ENCODE data around the gene RSPH6A.

Gene RSPH6A

DNA sequence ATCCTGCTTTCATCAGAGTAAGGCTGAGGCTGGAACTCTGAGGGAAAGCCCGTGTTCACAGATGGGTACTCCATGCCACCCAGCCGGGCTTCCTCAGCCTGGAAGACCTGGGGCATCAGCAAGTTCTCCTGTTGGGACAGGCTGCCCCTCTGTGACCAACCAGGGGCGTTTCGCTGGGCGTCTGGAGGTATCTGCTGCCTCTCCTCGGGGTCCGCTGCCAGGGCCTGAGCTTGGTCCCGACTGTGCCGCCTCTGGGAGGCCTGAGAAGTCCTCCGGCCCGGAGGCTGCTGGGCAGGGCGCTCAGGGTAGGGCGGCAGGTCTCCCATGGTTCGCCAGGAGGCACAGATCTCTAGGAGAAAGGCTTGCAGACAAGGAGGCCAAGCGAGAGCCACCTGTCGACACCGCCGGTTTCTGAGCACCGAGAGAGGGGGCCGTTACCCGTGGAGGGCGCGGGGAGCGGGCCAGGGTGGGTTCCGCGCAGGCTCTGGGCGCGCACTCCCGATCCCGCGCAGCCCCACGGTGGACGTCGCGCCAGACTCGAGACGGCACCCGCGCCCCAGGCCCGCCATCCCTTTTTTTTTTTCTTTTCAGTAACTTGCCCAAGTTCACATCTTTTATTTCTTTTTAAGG, at the start of gene RSPH6A:
Gene RSPH6A, minus strand, starts transcription at position 458 of the 630 bp plus-strand sequence. Its CDS starts 132 bp downstream, at position 326.
- no peak for DNase-seq (ENCODE audit: low read depth in 2 of 3, low spot score in 2 of 3)

GRCh38 chr19:45864629-45865082, 49.5 kb upstream of the RSPH6A start:
- DNase-seq (ENCODE audit: low read depth in 2 of 3, low spot score in 2 of 3), result no peak

GRCh38 chr19:45863840-45864628, 48.9 kb upstream of the RSPH6A start, which contains the start of gene FOXA3:
Gene FOXA3, plus strand, starts transcription at chr19:45864326. Its CDS starts 131 bp downstream, at chr19:45864457.
- peak in 1 of 3 experiments; percentile 42 for DNase-seq (ENCODE audit: low read depth in 2 of 3, low spot score in 2 of 3)

DNA sequence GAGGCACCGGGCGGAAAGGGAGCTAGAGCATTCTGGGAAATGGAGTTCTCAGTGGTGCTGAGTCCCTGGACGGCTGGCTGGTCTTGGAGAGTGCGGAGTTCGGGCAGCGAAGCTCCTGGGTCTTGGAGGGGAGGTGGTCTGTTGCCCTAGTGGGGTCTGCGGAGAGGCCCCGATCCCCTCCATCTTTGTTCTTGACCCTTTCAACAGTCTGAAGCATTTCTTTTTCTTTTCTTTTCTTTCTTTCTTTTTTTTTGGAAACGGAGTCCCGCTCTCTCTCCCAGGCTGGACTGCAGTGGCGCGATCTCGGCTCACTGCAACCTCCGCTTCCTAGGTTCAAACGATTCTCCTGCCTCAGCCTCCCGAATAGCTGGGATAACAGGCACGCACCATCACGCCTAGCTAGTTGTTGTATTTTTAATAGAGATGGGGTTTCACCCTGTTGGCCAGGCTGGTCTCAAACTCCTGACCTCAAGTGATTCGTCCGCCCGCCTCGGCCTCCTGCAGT, 48.3 kb upstream of the RSPH6A start:
- DNase-seq (ENCODE audit: low read depth in 2 of 3, low spot score in 2 of 3), result no peak

DNA sequence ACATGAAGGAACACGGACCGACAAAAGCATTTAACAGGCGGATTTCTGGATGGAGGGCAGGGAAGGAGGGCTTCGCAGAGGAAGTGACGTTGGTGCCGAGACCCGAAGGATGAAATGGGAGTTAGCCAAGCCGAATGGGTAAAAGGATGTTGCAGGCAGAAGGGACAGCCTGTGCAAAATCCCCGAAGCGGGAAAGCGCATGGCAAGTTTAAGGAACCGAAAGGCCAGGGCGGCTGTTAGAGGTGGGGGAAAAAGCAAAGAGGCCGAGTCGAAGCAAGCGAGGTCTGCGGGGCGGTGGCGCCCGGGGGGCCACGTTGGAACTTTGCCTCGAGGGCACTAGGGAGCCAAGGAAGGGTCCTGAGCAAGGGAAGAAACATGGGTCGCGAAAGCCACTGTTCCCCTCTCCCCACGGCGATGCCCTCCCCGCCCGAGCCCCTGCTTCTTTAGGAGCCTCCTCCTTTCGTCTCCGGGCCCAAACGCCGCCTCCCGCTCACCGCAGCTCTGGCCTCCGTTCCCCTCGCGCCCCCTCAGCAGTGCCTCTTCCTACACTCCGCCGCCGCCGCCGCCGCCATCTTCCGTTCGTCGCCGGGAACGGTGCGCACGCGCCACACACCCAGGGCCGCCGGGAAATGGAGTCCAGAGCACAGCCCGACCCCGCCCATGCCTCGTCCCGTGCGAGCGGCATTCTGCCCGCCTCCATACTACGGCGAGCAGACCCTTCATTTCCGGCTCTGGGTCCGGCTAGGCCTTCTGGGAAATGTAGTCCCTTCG, 47.6 kb upstream of the RSPH6A start, which contains the start of gene SYMPK:
Gene SYMPK, minus strand, starts transcription at position 584 of the 771 bp plus-strand sequence. CDS start 8,652 bp downstream, outside the sequence.
- DNase-seq (ENCODE audit: low read depth in 2 of 3, low spot score in 2 of 3), result peak; percentile 90 to 98 (median 95)

GRCh38 chr19:45862271-45862563, 47.1 kb upstream of the RSPH6A start:
- no peak for DNase-seq (ENCODE audit: low read depth in 2 of 3, low spot score in 2 of 3)

GRCh38 chr19:45860359-45861259, 45.5 kb upstream of the RSPH6A start:
- no peak for DNase-seq (ENCODE audit: low read depth in 2 of 3, low spot score in 2 of 3)

GRCh38 chr19:45854167-45854778, 39.2 kb upstream of the RSPH6A start:
- DNase-seq (ENCODE audit: low read depth in 2 of 3, low spot score in 2 of 3), result no peak

- no peak for DNase-seq (ENCODE audit: low read depth in 2 of 3, low spot score in 2 of 3)
Observed at GRCh38 chr19:45852983-45853382, 37.9 kb upstream of the RSPH6A start.

GRCh38 chr19:45852145-45852750, 37.1 kb upstream of the RSPH6A start:
- DNase-seq (ENCODE audit: low read depth in 2 of 3, low spot score in 2 of 3), result no peak

GRCh38 chr19:45848922-45849321, 33.8 kb upstream of the RSPH6A start:
- no peak for DNase-seq (ENCODE audit: low read depth in 2 of 3, low spot score in 2 of 3)

DNA sequence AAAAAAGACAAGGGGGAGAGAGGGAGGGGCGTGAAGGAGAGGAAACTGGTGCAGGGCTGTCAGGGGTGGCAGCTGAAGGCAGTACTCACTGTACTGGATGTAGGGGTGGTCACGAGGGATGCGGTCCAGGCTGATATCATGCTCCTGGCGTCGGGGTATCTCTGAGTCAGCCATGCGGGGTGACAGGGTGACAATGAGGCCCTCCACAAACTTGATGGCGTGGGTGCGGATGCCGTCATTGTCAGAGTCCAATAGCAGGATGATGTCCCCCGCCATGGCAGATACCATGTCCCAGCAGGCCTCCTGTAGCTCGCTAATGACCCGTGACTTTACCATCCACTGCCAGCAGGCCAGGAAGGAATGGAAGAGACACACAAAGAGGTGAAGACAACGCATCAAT, 32.6 kb upstream of the RSPH6A start:
- no peak for DNase-seq (ENCODE audit: low read depth in 2 of 3, low spot score in 2 of 3)

DNA sequence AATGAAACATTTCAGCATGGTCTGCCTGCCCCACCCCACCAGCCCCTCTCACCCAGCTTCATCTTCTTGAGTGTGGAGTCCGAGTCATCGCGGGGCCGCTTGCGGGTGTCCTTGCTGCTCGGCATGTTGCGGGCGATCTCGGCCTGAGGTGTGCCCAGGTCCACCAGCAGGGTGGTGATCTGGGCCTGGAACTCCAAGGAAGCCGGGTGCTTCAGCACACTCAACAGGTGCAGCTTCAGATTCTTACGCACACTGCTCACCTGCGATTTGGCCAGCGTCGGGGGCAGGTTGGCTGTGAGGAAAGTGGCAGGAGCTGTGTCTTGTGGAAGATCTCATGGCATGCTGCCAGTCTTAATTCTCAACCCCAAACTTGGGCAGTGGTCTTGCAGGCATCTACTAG, 27.1 kb upstream of the RSPH6A start:
- no peak for DNase-seq (ENCODE audit: low read depth in 2 of 3, low spot score in 2 of 3)

- no peak for DNase-seq (ENCODE audit: low read depth in 2 of 3, low spot score in 2 of 3)
Observed at GRCh38 chr19:45834970-45835369, 19.9 kb upstream of the RSPH6A start.

- DNase-seq (ENCODE audit: low read depth in 2 of 3, low spot score in 2 of 3), result no peak
Observed at GRCh38 chr19:45828945-45829344, 13.8 kb upstream of the RSPH6A start.

- DNase-seq (ENCODE audit: low read depth in 2 of 3, low spot score in 2 of 3), result no peak
Observed at GRCh38 chr19:45828523-45828922, 13.4 kb upstream of the RSPH6A start.

DNA sequence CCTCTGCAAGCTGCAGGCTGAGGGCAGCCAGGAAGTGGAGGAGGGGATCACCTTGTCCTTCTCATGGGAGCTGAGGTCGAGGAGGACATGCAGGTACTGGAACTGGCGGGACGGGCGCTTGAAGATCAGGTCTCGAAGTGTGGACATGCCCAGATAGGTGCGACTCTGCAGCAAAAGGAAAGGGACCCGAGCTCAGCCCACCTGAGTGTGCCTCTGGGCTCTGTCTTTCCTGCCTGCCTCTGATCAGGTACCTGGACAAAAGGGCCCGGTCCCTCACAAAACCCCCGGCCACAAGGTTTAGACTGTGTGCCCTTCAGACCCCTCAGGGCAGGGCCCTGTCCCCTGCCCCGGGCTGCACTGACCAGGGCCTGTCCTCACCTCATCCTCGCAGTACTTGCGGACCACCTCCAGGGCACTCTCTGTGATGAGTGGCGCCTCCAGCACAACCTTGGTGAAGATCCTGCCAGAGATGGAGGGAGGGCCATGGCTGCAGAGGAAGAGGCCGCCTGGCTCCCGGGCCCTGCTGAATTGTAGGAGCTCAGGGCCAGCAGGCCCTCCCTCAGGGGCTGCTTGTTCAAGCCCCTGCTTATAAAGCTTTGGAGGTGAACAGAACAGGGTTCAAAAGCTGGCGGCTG, 12.5 kb upstream of the RSPH6A start:
- DNase-seq (ENCODE audit: low read depth in 2 of 3, low spot score in 2 of 3), result no peak

DNA sequence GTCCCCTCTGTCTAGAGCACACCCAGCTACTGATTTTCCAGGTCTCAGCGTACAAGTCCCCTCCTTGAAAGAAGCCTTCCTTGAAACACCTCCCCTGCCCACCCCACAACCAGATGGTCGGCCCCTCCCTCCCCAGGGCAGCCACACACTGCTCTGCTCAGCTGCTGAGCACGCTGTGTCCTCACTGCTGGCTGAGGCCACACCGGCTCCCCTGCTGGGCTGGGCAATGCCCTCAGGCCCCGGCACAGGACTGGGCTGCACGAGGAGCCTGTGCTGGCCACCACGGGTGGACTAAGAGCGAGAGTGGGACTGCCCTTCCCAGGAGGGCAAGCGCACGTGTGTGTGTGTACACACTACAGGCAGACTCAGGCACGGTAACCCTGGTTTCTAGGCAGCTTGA, 11.8 kb upstream of the RSPH6A start:
- no peak for DNase-seq (ENCODE audit: low read depth in 2 of 3, low spot score in 2 of 3)

All from activated CD8-positive, alpha-beta memory T cell treated with anti-CD3 and anti-CD28 coated beads for 48 hours (primary cell).